ENCODE results near the gene EMSY.

DNA sequence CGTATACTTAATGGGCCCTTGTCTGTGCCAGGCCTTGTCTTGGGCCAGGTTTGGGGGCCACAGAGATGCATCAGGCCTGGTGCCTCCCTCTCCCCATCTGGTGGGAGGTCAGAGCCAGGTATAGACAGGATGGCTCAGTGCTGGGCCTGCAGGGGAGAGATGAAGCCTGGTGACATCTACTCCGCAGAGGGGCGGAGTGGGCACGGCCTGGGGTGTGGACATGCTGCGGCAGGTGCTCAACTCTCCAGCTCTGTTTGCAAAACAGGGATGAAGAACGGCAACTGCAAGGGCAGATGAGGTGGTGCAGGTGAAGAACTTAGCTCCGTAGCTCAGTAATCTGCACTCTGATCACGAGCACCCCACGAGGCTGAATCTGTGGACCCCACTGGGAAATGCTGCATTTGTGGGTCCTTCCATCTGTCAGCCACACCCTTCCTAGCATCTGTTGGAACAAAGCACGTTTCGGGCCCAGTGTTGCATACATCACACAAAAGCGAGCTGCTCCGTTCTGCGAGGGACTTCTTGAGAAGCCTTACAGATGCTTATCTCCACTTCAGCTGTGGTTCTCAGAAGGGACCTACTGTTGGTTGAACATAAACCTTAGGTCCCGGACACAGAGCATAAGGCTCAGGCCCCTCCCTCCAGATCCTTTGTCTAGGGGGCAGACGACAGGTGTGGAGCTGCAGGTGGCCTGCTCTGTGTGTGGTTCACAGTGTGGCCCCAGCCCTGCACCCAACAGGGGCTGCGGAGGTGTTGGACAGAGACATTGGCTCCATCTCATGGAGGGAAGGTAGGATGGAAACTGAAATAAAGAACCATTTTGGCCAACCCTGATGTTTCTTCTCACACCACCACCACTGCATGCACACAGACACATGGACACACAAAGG, 147.5 kb downstream of the EMSY start:
- TF ChIP-seq POLR2AphosphoS5 (IDR thresholded peaks at IDR 0.05) (no peak), TAF1 (IDR thresholded peaks at IDR 0.05; ENCODE audit: low read depth) (no peak)
- TF ChIP-seq, protein P1, sequence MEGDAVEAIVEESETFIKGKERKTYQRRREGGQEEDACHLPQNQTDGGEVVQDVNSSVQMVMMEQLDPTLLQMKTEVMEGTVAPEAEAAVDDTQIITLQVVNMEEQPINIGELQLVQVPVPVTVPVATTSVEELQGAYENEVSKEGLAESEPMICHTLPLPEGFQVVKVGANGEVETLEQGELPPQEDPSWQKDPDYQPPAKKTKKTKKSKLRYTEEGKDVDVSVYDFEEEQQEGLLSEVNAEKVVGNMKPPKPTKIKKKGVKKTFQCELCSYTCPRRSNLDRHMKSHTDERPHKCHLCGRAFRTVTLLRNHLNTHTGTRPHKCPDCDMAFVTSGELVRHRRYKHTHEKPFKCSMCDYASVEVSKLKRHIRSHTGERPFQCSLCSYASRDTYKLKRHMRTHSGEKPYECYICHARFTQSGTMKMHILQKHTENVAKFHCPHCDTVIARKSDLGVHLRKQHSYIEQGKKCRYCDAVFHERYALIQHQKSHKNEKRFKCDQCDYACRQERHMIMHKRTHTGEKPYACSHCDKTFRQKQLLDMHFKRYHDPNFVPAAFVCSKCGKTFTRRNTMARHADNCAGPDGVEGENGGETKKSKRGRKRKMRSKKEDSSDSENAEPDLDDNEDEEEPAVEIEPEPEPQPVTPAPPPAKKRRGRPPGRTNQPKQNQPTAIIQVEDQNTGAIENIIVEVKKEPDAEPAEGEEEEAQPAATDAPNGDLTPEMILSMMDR (IDR thresholded peaks at IDR 0.05; ENCODE audit: poor library complexity, severe bottlenecking): no peak
